MM.1S (cell line): ENCODE measurements around the gene UIMC1.

Experiments used
- DNase-seq: peaks from one replicate; pipeline ENCODE4 v3.0.0-alpha.2; 2015
- H2AFZ ChIP-seq: fragments of 300-600 bp; sonication (generic); 2 replicates; pipeline ENCODE4 v1.6.0; 2016; ENCODE audit warnings: antibody characterized with exemption, low read length
- H3F3A ChIP-seq: fragments of 300-600 bp; sonication (generic); 2 replicates; pipeline ENCODE4 v1.6.1; 2016; ENCODE audit warnings: mild to moderate bottlenecking, antibody characterized with exemption, low read length, moderate library complexity, mixed read lengths; ENCODE audit not compliant: insufficient read depth
- H3K27ac ChIP-seq: fragments of 300-600 bp; sonication (generic); 2 replicates; pipeline ENCODE4 v1.5.1; 2016; ENCODE audit warnings: mild to moderate bottlenecking, low read length
- H3K27me3 ChIP-seq: fragments of 300-600 bp; sonication (generic); replicated peaks from 2 replicates; pipeline ENCODE4 v1.6.0; 2016; ENCODE audit warnings: low read length; ENCODE audit not compliant: insufficient read depth
- H3K36me3 ChIP-seq: fragments of 300-600 bp; sonication (generic); replicated peaks from 2 replicates; pipeline ENCODE4 v1.6.1; 2016; ENCODE audit warnings: mild to moderate bottlenecking, low read length, mixed read lengths; ENCODE audit not compliant: insufficient read depth
- H3K4me1 ChIP-seq: fragments of 300-600 bp; sonication (generic); 2 replicates; pipeline ENCODE4 v1.6.1; 2016; ENCODE audit warnings: low read length, mixed read lengths
- H3K4me2 ChIP-seq: fragments of 300-600 bp; sonication (generic); 2 replicates; pipeline ENCODE4 v1.6.0; 2016; ENCODE audit warnings: low read depth, low read length
- H3K4me3 ChIP-seq: fragments of 300-600 bp; sonication (generic); 2 replicates; pipeline ENCODE4 v1.5.1; 2016; ENCODE audit warnings: low read length, mixed read lengths
- H3K79me2 ChIP-seq: fragments of 300-600 bp; sonication (generic); 2 replicates; pipeline ENCODE4 v1.6.1; 2016; ENCODE audit warnings: mixed run types, low read length, mixed read lengths
- H3K9ac ChIP-seq: fragments of 300-600 bp; sonication (generic); 2 replicates; pipeline ENCODE4 v1.6.1; 2016; ENCODE audit warnings: low read length, mixed read lengths
- H3K9me2 ChIP-seq: fragments of 300-600 bp; sonication (generic); replicated peaks from 2 replicates; pipeline ENCODE4 v1.6.1; 2016; ENCODE audit warnings: mild to moderate bottlenecking, low read length, mixed read lengths; ENCODE audit not compliant: insufficient read depth
- H3K9me3 ChIP-seq: fragments of 300-600 bp; sonication (generic); replicated peaks from 2 replicates; pipeline ENCODE4 v1.6.1; 2016; ENCODE audit warnings: mild to moderate bottlenecking, low read length, mixed read lengths; ENCODE audit not compliant: insufficient read depth
- H4K20me1 ChIP-seq: fragments of 300-600 bp; sonication (generic); 2 replicates; pipeline ENCODE4 v1.6.1; 2016; ENCODE audit warnings: mild to moderate bottlenecking, low read length, moderate library complexity, mixed read lengths; ENCODE audit not compliant: insufficient read depth
- CTCF ChIP-seq: fragments of 300-600 bp; sonication (generic); IDR thresholded peaks from 2 replicates; pipeline ENCODE4 v1.5.1; 2016; ENCODE audit warnings: antibody characterized with exemption, low read length, mixed read lengths
- EZH2 ChIP-seq: fragments of 300-600 bp; sonication (generic); optimal IDR thresholded peaks from 2 replicates; pipeline ENCODE3; 2017; ENCODE audit warnings: low read depth, mild to moderate bottlenecking, antibody characterized with exemption, low read length, mixed read lengths
- EZH2phosphoT487 ChIP-seq: fragments of 300-600 bp; sonication (generic); IDR thresholded peaks from 2 replicates; pipeline ENCODE4 v1.6.1; 2018; ENCODE audit warnings: antibody characterized with exemption, low read length

Gene UIMC1

DNA sequence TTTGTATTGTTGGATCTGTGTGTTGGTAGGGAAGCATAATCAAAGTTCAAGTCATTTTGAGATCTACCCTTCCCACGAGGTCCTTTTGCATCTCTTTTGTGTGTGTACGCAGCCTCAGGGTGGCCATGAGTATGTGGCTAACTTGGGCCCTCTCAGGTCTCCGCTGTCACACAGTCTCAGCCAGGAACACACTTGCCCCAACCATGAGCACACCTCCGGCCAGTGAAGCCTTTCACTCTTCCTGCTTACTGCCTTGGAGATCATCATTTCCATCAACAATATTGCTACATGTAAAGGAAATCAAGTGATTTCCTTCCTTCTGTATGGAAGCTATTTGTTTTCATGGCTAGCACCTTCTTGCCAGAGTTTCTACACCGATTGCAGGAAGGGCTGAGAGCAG is 29.9 kb upstream of the UIMC1 start:
- Histone ChIP-seq H3K4me1 (no peaks in the 10 kb centered on the region), H3K4me3 (no peak overlapping the region), H3K36me3 (no peaks in the 10 kb centered on the region), H3K27me3 (no peaks in the 10 kb centered on the region), H3K9me3 (no peaks in the 10 kb centered on the region), H4K20me1 (no peaks in the 10 kb centered on the region), H3F3A (0 out of 2 replicates have a peak, but pooled peaks cover 2% of the 10 kb centered on the region), H3K9ac (no peak overlapping the region), H3K9me2 (no peaks in the 10 kb centered on the region), H3K79me2 (peaks cover 37% of the 10 kb centered on the region), H3K4me2 (no peak overlapping the region), H3K27ac (no peak overlapping the region), H2AFZ (no peak overlapping the region)
- DNase-seq = no peak
- no peak for TF ChIP-seq EZH2phosphoT487
- TF ChIP-seq EZH2 = no peak
- TF ChIP-seq CTCF = no peak

DNA sequence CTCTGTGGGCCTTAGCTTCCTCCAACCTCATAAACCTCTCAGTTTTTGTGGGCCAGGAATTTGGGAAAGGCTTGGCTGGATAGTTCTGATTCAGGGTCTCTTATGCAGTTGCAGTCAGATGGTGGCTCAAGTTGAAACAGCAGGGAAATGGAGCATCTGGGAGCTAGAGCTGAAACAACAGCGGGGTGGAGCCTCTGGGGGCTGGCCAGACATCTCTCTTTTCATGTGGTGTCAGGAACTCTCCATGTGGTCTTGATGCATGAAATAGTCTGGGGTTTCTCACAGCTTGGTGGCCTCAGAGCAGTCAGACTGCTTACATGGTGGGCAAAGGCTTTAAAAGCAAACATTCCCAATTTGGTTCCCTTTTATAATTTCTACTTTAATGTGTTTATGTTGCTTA is 29.4 kb upstream of the UIMC1 start:
- TF ChIP-seq EZH2 (no peak), CTCF (no peak), EZH2phosphoT487 (no peak)
- no peak for DNase-seq
- Histone ChIP-seq H3K4me2 (no peak overlapping the region), H3K27ac (no peak overlapping the region), H3K36me3 (no peaks in the 10 kb centered on the region), H3K9me3 (no peaks in the 10 kb centered on the region), H3K9ac (no peak overlapping the region), H4K20me1 (no peaks in the 10 kb centered on the region), H3F3A (no peaks in the 10 kb centered on the region), H3K27me3 (no peaks in the 10 kb centered on the region), H3K79me2 (peaks cover 42% of the 10 kb centered on the region), H2AFZ (no peak overlapping the region), H3K4me3 (no peak overlapping the region), H3K9me2 (no peaks in the 10 kb centered on the region), H3K4me1 (no peaks in the 10 kb centered on the region)

DNA sequence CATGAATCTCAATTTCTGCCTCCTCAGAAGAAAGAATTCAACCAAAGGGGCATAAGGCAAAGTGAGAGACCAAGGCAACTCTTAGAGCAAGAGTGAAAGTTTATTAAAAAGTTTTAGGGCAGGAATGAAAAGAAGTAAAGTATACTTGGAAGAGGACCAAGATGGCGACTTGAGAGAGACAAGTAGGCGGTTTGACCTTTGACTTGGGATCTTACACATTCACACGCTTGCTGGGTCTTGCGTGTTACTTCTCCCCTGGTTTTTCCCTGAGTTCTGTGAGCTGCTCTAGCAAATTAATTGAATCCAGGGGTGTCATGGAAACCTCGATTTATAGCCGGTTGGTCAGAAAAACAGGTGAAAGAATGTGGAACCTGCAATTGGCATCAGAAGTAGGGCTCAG is 22.9 kb upstream of the UIMC1 start:
- Histone ChIP-seq H2AFZ (no peak overlapping the region), H3K9me3 (no peaks in the 10 kb centered on the region), H3K9ac (no peak overlapping the region), H3K79me2 (peaks cover 53% of the 10 kb centered on the region), H3K4me3 (no peak overlapping the region), H3K27me3 (no peaks in the 10 kb centered on the region), H3K4me1 (no peaks in the 10 kb centered on the region), H3K27ac (no peak overlapping the region), H3K4me2 (no peak overlapping the region), H3F3A (no peaks in the 10 kb centered on the region), H3K36me3 (peaks cover 3% of the 10 kb centered on the region; the same call in 1 of the 2 replicates), H4K20me1 (no peaks in the 10 kb centered on the region), H3K9me2 (no peaks in the 10 kb centered on the region)
- DNase-seq = no peak
- TF ChIP-seq CTCF = no peak
- no peak for TF ChIP-seq EZH2
- no peak for TF ChIP-seq EZH2phosphoT487
